ENCODE results near the gene RASGRP2. TPM values are rescaled to one million over a fixed set of nuclear protein-coding genes. Genes with fewer than 3 reads are reported as not detected.
A peak's percentile ranks its signal among the peaks of the same experiment; 100 is the strongest.

Gene RASGRP2
- total RNA-seq, 1 experiment from 2014 or later, result 4.0 TPM

GRCh38 chr11:64788321-64789215, 44.6 kb upstream of the RASGRP2 start:
- Histone ChIP-seq H3K4me3 (ENCODE audit: low read depth, low read length) (no peak overlapping the region), H3K27me3 (replicated peaks; ENCODE audit: control insufficient read depth, insufficient read depth, low read length) (no peaks in the 10 kb centered on the region), H3K9me3 (no peaks in the 10 kb centered on the region), H3K4me1 (no peaks in the 10 kb centered on the region), H3K36me3 (ENCODE audit: control insufficient read depth, insufficient read depth, low read length) (no peaks in the 10 kb centered on the region)
- Mint-ChIP-seq H3K27me3 (ENCODE audit: insufficient read depth, unreplicated experiment) (no peaks in the 10 kb centered on the region), H3K4me3 (ENCODE audit: unreplicated experiment) (no peak overlapping the region), H3K36me3 (ENCODE audit: insufficient read depth, unreplicated experiment) (no peaks in the 10 kb centered on the region), H3K9me3 (ENCODE audit: unreplicated experiment) (no peaks in the 10 kb centered on the region), H3K4me1 (ENCODE audit: low read depth, unreplicated experiment) (no peaks in the 10 kb centered on the region), H3K27ac (ENCODE audit: unreplicated experiment) (no peak overlapping the region)
- peak in 1 of 2 experiments; percentile 21 for DNase-seq
- intact Hi-C loops (cut with micrococcal nuclease; ENCODE audit: unreplicated experiment), result no loop called here
- no TSS peak for BruUV-seq (replicated peaks)
- ChIA-PET CTCF (interaction anchor here (0.6 to 1.1 kb wide), 8 partner anchors 10 to 222 kb away, joined by 3 to 10 read pairs (median 4); partner anchors contain the start of genes BATF2, MAP4K2, MEN1 and SF1), POLR2A (interaction anchor here (0.6 kb wide), 1 partner anchor 34 kb away, joined by 3 read pairs; no protein-coding TSS in a partner anchor)
- no peak for TF ChIP-seq CTCF (IDR thresholded peaks at IDR 0.05; ENCODE audit: insufficient read depth in 1 of 2, low read depth in 1 of 2, low read length in 1 of 2, severe bottlenecking in 1 of 2, unreplicated experiment in 1 of 2)

- Mint-ChIP-seq H3K36me3 (ENCODE audit: insufficient read depth, unreplicated experiment) (no peaks in the 10 kb centered on the region), H3K4me1 (ENCODE audit: low read depth, unreplicated experiment) (no peaks in the 10 kb centered on the region), H3K4me3 (ENCODE audit: unreplicated experiment) (no peak overlapping the region), H3K27me3 (ENCODE audit: insufficient read depth, unreplicated experiment) (no peaks in the 10 kb centered on the region), H3K9me3 (ENCODE audit: unreplicated experiment) (no peaks in the 10 kb centered on the region), H3K27ac (ENCODE audit: unreplicated experiment) (no peak overlapping the region)
- peak; percentile 61 to 71 for DNase-seq
- no peaks in the 10 kb centered on the region for H3K36me3 ChIP-seq (ENCODE audit: control insufficient read depth, insufficient read depth, low read length)
- peak; percentile 76 to 89 for TF ChIP-seq CTCF (IDR thresholded peaks at IDR 0.05; ENCODE audit: insufficient read depth in 1 of 2, low read depth in 1 of 2, low read length in 1 of 2, severe bottlenecking in 1 of 2, unreplicated experiment in 1 of 2)
- ChIA-PET POLR2A (no interaction called here), CTCF (interaction anchor here (0.6 to 1.1 kb wide), 8 partner anchors 9 to 222 kb away, joined by 3 to 10 read pairs (median 4); partner anchors contain the start of genes BATF2, MAP4K2, MEN1 and SF1)
- H3K4me1 ChIP-seq, result no peaks in the 10 kb centered on the region
- no peak overlapping the region for H3K4me3 ChIP-seq (ENCODE audit: low read depth, low read length)
- H3K27me3 ChIP-seq (replicated peaks; ENCODE audit: control insufficient read depth, insufficient read depth, low read length), result no peaks in the 10 kb centered on the region
- BruUV-seq (replicated peaks), result no TSS peak
- intact Hi-C loops (cut with micrococcal nuclease; ENCODE audit: unreplicated experiment), result no loop called here
- no peaks in the 10 kb centered on the region for H3K9me3 ChIP-seq
These were observed 43.8 kb upstream of the RASGRP2 start for GRCh38 chr11:64787526-64788320.

DNA sequence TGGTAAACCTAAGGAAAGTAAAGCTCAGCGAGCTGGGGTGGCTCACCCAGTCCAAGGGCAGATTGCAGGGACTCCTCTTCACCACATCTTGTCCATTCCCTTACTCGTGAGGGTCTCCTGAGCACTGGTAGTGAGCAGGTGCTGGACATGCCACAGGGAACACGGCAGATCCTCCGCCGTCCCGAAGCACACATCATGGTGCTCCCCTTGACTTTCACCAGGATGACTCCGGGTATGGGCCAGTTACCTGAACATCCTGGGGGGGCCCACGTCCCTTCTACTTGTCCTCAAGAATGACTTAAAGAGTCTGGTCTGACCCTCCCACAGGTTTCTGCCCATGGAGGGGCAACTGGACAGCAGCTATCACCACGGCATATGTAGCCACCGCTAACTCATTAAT, 42.4 kb upstream of the RASGRP2 start:
- intact Hi-C loops (cut with micrococcal nuclease; ENCODE audit: unreplicated experiment), result no loop called here
- DNase-seq, result peak in 1 of 2 experiments; percentile 17
- Mint-ChIP-seq H3K4me1 (ENCODE audit: low read depth, unreplicated experiment) (no peaks in the 10 kb centered on the region), H3K36me3 (ENCODE audit: insufficient read depth, unreplicated experiment) (no peaks in the 10 kb centered on the region), H3K4me3 (ENCODE audit: unreplicated experiment) (no peak overlapping the region), H3K27ac (ENCODE audit: unreplicated experiment) (no peak overlapping the region), H3K27me3 (ENCODE audit: insufficient read depth, unreplicated experiment) (no peaks in the 10 kb centered on the region), H3K9me3 (ENCODE audit: unreplicated experiment) (no peaks in the 10 kb centered on the region)
- POLR2A ChIA-PET, result no interaction called here
- Histone ChIP-seq H3K4me1 (no peaks in the 10 kb centered on the region), H3K4me3 (ENCODE audit: low read depth, low read length) (no peak overlapping the region), H3K27me3 (replicated peaks; ENCODE audit: control insufficient read depth, insufficient read depth, low read length) (no peaks in the 10 kb centered on the region), H3K9me3 (no peaks in the 10 kb centered on the region), H3K36me3 (ENCODE audit: control insufficient read depth, insufficient read depth, low read length) (no peaks in the 10 kb centered on the region)
- TF ChIP-seq CTCF (IDR thresholded peaks at IDR 0.05; ENCODE audit: insufficient read depth in 1 of 2, low read depth in 1 of 2, low read length in 1 of 2, severe bottlenecking in 1 of 2, unreplicated experiment in 1 of 2), result no peak
- CTCF ChIA-PET, result interaction anchor here (0.7 kb wide), 1 partner anchor 103 kb away, joined by 4 read pairs; no protein-coding TSS in a partner anchor
- no TSS peak for BruUV-seq (replicated peaks)
